ENCODE measurements around the gene PSMC5. TPM values are rescaled to one million over a fixed set of nuclear protein-coding genes. Genes with fewer than 3 reads are reported as not detected.

Gene PSMC5
- total and polyA plus RNA-seq, 9 of the 15 experiments (the other 6 are each of a cell fraction or from before 2014, with no cell fraction given): 89.2 to 393 (median 161) TPM

- TF ChIP-seq ATF7 (IDR thresholded peaks at IDR 0.05) (peak; percentile 84), RBM22 (IDR thresholded peaks at IDR 0.05; ENCODE audit: low read depth, low read length, poor library complexity, severe bottlenecking) (no peak), SAFB (IDR thresholded peaks at IDR 0.05; ENCODE audit: borderline replicate concordance, low read depth, low read length) (no peak), NR1H2 (CRISPR knock-in tag; IDR thresholded peaks at IDR 0.05) (no peak), THRAP3 (IDR thresholded peaks at IDR 0.05; ENCODE audit: borderline replicate concordance) (peak; percentile 100), ZNF277 (CRISPR knock-in tag; IDR thresholded peaks at IDR 0.05; ENCODE audit: borderline replicate concordance) (no peak), HLTF (IDR thresholded peaks at IDR 0.05) (peak; percentile 76), KDM1A (IDR thresholded peaks at IDR 0.05) (peak; percentile 47 to 58; a peak in 2 of 4 replicates), BMI1 (IDR thresholded peaks at IDR 0.05; ENCODE audit: low read length) (no peak), BRCA1 (IDR thresholded peaks at IDR 0.05) (no peak), BRCA1 (CRISPR knock-in tag; IDR thresholded peaks at IDR 0.05) (no peak), ZNF347 (CRISPR knock-in tag; IDR thresholded peaks at IDR 0.05; ENCODE audit: low read depth) (no peak), NCOA2 (IDR thresholded peaks at IDR 0.05; ENCODE audit: partially characterized antibody in 2 of 2) (no peak), ZNF561 (CRISPR knock-in tag; conservative IDR thresholded peaks at IDR 0.05) (no peak)
- TF ChIP-seq, protein P1, sequence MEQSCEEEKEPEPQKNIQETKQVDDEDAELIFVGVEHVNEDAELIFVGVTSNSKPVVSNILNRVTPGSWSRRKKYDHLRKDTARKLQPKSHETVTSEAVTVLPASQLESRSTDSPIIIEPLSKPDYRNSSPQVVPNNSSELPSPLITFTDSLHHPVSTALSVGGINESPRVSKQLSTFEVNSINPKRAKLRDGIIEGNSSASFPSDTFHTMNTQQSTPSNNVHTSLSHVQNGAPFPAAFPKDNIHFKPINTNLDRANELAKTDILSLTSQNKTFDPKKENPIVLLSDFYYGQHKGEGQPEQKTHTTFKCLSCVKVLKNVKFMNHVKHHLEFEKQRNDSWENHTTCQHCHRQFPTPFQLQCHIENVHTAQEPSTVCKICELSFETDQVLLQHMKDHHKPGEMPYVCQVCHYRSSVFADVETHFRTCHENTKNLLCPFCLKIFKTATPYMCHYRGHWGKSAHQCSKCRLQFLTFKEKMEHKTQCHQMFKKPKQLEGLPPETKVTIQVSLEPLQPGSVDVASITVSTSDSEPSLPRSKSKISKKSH (CRISPR knock-in tag; IDR thresholded peaks at IDR 0.05): no peak
- TF ChIP-seq, protein P2, sequence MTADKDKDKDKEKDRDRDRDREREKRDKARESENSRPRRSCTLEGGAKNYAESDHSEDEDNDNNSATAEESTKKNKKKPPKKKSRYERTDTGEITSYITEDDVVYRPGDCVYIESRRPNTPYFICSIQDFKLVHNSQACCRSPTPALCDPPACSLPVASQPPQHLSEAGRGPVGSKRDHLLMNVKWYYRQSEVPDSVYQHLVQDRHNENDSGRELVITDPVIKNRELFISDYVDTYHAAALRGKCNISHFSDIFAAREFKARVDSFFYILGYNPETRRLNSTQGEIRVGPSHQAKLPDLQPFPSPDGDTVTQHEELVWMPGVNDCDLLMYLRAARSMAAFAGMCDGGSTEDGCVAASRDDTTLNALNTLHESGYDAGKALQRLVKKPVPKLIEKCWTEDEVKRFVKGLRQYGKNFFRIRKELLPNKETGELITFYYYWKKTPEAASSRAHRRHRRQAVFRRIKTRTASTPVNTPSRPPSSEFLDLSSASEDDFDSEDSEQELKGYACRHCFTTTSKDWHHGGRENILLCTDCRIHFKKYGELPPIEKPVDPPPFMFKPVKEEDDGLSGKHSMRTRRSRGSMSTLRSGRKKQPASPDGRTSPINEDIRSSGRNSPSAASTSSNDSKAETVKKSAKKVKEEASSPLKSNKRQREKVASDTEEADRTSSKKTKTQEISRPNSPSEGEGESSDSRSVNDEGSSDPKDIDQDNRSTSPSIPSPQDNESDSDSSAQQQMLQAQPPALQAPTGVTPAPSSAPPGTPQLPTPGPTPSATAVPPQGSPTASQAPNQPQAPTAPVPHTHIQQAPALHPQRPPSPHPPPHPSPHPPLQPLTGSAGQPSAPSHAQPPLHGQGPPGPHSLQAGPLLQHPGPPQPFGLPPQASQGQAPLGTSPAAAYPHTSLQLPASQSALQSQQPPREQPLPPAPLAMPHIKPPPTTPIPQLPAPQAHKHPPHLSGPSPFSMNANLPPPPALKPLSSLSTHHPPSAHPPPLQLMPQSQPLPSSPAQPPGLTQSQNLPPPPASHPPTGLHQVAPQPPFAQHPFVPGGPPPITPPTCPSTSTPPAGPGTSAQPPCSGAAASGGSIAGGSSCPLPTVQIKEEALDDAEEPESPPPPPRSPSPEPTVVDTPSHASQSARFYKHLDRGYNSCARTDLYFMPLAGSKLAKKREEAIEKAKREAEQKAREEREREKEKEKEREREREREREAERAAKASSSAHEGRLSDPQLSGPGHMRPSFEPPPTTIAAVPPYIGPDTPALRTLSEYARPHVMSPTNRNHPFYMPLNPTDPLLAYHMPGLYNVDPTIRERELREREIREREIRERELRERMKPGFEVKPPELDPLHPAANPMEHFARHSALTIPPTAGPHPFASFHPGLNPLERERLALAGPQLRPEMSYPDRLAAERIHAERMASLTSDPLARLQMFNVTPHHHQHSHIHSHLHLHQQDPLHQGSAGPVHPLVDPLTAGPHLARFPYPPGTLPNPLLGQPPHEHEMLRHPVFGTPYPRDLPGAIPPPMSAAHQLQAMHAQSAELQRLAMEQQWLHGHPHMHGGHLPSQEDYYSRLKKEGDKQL (CRISPR knock-in tag; IDR thresholded peaks at IDR 0.05; ENCODE audit: borderline replicate concordance): 0 out of 2 replicates have a peak, but pooled peaks have one; percentile 71
Observed at GRCh38 chr17:63842540-63843386, 15.5 kb downstream of the PSMC5 start, which contains the start of gene SMARCD2 (continued).

Data from K562 (cell line).